SH-SY5Y (cell line): Measurements from ENCODE around the gene CCDC93.

ENCODE experiments used
- GATA2 ChIP-seq: IDR thresholded peaks from 2 replicates; pipeline ENCODE4 v1.6.1; 2011; ENCODE audit warnings: mild to moderate bottlenecking, low read depth, low read length
- GATA3 ChIP-seq: IDR thresholded peaks from 2 replicates; pipeline ENCODE4 v1.6.1; 2011; ENCODE audit warnings: low read depth, mild to moderate bottlenecking, low read length, moderate library complexity

DNA sequence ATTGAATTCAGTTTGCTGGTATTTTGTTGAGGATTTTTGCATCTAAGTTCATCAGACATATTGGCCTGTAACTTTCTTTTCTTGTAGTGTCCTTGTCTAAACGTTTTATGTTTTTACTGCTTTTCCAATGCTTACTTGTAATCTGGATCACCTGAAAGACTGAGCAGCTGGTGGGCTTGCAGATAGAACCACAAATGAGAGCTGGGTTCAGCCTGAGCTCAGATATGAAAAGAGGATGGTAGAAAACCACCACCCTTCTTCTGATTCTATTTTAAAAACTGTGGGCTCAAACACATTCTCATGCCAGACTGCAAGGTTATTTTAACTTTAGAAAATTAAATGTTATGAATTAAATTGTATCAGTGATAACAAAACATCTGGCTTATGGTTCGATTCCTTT is 128.6 kb downstream of the CCDC93 start:
- TF ChIP-seq GATA2, result no peak
- no peak for TF ChIP-seq GATA3
